Vagina (tissue), 2 donors: ENCODE results near the gene PRPF19. TPM values are rescaled to one million over a fixed set of nuclear protein-coding genes. Genes with fewer than 3 reads are reported as not detected.

ENCODE experiments used
- DNase-seq, 2 donors: peaks; one replicate each; pipeline ENCODE4 v3.0.0-alpha.2; 2017; ENCODE audit errors: extremely low spot score in 2 of 2
- H3K27ac ChIP-seq: fragments of 200-600 bp; sonication (generic); one replicate; pipeline ENCODE4 v1.5.1; 2019
- H3K27me3 ChIP-seq: fragments of 200-600 bp; sonication (generic); one replicate; pipeline ENCODE4 v1.5.1; 2019
- H3K36me3 ChIP-seq, 2 donors: fragments of 200-600 bp; sonication (generic); one replicate each; pipeline ENCODE4 v1.5.1; 2017 to 2019
- H3K4me1 ChIP-seq: fragments of 200-600 bp; sonication (generic); one replicate; pipeline ENCODE4 v1.5.1; 2019
- H3K4me3 ChIP-seq, 2 donors: fragments of 200-600 bp; sonication (generic); 1 replicate in 1 of 2; 2 replicates in 1 of 2; pipeline ENCODE4 v1.5.1; 2016 to 2019
- H3K9me3 ChIP-seq: fragments of 200-600 bp; sonication (generic); one replicate; pipeline ENCODE4 v1.5.1; 2019
- POLR2A ChIP-seq, 2 donors: fragments of 450-650 bp; IDR thresholded peaks; one replicate each; pipeline ENCODE4 v1.6.1; 2017; ENCODE audit warnings: antibody characterized with exemption in 2 of 2, mild to moderate bottlenecking in 2 of 2, moderate library complexity in 2 of 2
- POLR2AphosphoS5 ChIP-seq, 2 donors: sonication (generic); formaldehyde crosslinking; IDR thresholded peaks; one replicate each; pipeline ENCODE4 v1.9.0; 2017; ENCODE audit warnings: antibody characterized with exemption in 2 of 2, mild to moderate bottlenecking in 2 of 2, low read depth in 1 of 2; ENCODE audit not compliant: insufficient read depth in 1 of 2
- intact Hi-C: fragments of 100-400 bp; cut with DNase I; formaldehyde crosslinking; loops from one replicate; pipeline ENCODE4 v1.15.1; 2023
- total RNA-seq: library from RNA; depleted of rRNA; stranded (reverse); fragments of >200 nt; gene quantifications from one replicate; pipeline ENCODE4 v1.2.3, GENCODE V29; 2016
- TF ChIP-seq, protein P1 (sequence below), 3 experiments: fragments of 450-650 bp in 2 of 3; fragments of 200-600 bp in 1 of 3; sonication (generic) in 1 of 3; IDR thresholded peaks; one replicate each; pipeline ENCODE4 v1.5.1; 2017 to 2019; ENCODE audit warnings: antibody characterized with exemption in 3 of 3, mild to moderate bottlenecking in 2 of 3, moderate library complexity in 2 of 3

The PRPF19 gene
- total RNA-seq, 1 donor from 2014 or later, result 54.0 TPM

DNA sequence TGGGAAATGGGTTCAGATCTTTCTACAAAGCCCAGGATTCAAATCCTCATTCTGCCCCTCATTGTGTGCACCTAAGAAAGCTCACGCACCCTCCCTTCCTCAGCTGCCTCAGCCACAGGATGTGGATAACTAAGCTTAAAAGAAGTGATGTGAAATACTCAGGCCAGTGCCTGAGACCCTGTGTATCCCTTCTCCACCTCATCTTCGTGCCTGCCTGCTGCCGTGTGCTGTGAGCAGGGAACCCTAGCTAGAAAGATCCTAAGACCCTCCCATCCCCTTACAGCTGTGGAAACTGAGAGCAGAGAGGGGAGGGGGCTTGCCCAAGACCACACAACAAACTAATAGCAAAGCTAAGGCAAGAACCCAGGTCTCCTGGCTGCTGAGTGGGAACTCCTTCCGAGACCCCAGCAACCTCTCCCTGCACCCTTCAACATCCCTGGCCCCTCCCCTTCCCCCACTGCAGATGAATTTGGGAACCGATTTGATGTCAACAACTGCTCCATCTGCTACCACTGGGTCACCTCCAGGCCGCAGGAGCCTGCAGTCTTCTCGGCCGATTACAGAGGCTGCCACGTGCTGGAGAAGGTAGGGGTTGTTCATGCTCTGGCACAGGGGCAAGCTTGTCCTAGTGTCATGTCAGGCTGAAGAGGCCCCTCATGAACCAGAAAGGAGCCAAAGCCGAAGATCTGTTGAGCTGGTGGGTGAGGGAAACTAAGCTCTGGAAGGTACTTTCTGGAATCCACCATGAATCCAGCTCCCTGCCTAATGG lies 37.5 kb downstream of the PRPF19 start:
- H3K4me1 ChIP-seq, result peaks cover 24% of the 10 kb centered on the region
- TF ChIP-seq, protein P1, sequence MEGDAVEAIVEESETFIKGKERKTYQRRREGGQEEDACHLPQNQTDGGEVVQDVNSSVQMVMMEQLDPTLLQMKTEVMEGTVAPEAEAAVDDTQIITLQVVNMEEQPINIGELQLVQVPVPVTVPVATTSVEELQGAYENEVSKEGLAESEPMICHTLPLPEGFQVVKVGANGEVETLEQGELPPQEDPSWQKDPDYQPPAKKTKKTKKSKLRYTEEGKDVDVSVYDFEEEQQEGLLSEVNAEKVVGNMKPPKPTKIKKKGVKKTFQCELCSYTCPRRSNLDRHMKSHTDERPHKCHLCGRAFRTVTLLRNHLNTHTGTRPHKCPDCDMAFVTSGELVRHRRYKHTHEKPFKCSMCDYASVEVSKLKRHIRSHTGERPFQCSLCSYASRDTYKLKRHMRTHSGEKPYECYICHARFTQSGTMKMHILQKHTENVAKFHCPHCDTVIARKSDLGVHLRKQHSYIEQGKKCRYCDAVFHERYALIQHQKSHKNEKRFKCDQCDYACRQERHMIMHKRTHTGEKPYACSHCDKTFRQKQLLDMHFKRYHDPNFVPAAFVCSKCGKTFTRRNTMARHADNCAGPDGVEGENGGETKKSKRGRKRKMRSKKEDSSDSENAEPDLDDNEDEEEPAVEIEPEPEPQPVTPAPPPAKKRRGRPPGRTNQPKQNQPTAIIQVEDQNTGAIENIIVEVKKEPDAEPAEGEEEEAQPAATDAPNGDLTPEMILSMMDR (IDR thresholded peaks at IDR 0.05), result no peak
- no peak for TF ChIP-seq POLR2AphosphoS5 (IDR thresholded peaks at IDR 0.05; ENCODE audit: insufficient read depth in 1 of 2, low read depth in 1 of 2)
- TF ChIP-seq POLR2A (IDR thresholded peaks at IDR 0.05), result no peak
- no peak overlapping the region for H3K4me3 ChIP-seq
- no peak for DNase-seq
- no peaks in the 10 kb centered on the region for H3K36me3 ChIP-seq
- intact Hi-C loops, result no loop called here
- H3K27ac ChIP-seq, result no peak overlapping the region
- H3K9me3 ChIP-seq, result no peaks in the 10 kb centered on the region
- no peaks in the 10 kb centered on the region for H3K27me3 ChIP-seq

DNA sequence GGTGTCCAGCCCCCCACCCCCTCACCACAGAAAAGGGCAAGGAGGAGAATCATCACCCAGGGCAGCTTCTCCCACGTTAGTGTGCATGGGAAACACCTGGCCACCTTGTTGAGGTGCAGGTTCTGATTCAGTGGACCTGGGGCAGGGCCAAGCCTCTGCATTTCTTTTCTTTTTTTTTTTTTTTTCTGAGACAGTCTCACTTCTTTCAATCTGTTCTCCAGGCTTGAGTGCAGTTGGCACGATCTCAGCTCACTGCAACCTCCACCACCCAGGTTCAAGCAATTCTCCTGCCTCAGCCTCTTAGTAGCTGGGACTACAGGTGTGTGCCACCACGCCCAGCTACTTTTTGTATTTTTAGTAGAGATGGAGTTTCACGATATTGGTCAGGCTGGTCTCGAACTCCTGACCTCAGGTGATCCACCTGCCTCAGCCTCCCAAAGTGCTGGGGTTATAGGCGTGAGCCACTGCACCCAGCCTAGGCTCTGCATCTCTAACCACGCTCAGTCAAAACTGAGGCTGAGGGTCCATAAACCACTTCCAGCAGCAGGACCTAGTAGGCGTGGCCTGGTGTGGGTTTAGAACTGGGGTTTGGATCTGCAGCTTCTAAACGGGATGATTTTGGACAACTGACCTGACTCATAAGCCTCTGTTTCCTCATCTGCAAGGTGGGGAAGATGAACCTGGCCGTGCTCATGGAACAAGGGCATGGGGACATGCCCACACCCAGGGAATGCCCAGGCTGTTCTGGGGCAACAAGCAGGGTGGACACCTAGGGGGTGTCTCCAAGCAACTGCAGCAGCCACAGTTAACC lies 38.3 kb downstream of the PRPF19 start:
- Histone ChIP-seq H3K4me3 (no peak overlapping the region), H3K36me3 (no peaks in the 10 kb centered on the region), H3K27me3 (no peaks in the 10 kb centered on the region), H3K27ac (no peak overlapping the region), H3K4me1 (peaks cover 20% of the 10 kb centered on the region), H3K9me3 (no peaks in the 10 kb centered on the region)
- TF ChIP-seq, protein P1 (IDR thresholded peaks at IDR 0.05), result no peak
- TF ChIP-seq POLR2AphosphoS5 (IDR thresholded peaks at IDR 0.05; ENCODE audit: insufficient read depth in 1 of 2, low read depth in 1 of 2), result no peak
- TF ChIP-seq POLR2A (IDR thresholded peaks at IDR 0.05), result no peak
- DNase-seq, result no peak
- intact Hi-C loops, result no loop called here

DNA sequence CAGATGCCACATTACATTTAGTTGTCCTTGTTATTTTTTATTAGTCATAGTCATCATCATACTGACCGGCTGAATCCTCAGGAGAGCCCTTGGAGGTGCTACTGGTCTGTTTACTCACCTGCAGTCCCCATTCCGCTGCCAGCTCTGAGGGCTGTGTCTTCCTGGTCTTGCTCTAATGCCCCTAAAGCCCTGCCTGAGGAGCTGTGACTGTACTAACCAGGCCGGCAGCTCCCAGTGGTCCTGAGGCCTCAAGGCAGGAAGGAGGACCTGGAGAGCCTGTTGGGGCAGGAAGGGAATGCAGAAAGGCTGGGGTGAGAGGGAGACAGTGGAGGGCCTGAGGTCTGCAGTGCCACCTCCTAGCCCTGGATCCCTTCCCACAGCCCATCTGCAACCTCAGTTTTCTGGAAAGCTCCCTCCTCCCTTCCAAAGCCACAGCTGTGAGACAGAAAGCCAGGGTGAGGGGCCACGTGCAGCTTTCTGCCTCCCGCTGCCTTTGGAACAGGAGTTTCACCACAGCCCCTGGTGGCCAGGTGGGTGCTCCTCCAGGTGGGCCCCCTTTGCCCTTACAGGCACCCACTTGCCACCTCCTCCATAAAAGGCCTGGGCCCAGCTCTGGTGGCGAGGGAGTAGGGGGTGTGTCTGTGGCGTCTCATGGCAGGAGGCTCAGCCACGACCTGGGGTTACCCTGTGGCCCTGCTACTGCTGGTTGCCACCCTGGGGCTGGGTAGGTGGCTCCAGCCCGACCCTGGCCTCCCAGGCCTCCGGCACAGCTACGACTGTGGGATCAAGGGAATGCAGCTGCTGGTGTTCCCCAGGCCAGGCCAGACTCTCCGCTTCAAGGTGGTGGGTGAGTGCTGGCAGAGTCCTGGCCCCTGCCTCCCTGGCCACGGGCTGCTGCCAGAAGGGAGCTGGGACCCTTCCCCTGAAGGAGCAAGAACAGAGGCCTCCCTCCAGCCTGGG lies 39.2 kb downstream of the PRPF19 start, which contains the start of gene ZP1:
ZP1 (plus strand) TSS at position 632 of the 960 bp plus-strand sequence; CDS start at position 652, 20 bp downstream.
- no peak for DNase-seq

DNA sequence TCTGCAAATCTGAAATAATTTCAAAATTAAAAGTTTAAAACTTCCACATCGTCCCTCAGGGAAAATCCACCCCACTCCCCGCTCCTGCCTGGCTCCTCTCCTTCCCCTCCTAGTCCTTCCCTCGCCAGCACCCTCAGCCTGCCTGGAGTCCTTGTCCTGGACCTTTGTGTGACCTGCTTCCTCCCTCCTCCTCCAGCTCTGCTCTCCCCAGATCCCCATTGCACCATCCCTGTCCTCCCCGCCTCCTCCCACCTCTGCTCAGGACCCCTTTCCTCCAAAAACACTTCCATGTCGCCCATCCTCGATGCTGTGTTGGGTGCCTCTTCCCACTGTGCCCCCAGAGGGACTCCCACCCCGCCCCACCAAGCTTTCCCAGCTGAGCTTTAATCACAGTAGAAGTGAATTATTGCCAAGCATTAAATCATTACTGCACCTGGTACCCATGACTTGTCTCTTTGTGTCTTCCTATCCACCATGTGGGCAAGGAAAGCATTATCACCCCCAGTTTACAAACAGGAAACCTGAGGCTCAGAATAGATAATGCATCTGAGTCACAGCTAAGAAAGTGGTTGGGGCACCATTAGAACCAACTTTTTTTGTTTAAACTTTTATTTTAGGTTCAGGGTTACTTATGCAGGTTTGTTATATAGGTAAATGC lies 41.4 kb downstream of the PRPF19 start:
- H3K9me3 ChIP-seq, result no peaks in the 10 kb centered on the region
- DNase-seq, result no peak
- no peak overlapping the region for H3K4me3 ChIP-seq
- TF ChIP-seq, protein P1 (IDR thresholded peaks at IDR 0.05), result no peak
- TF ChIP-seq POLR2AphosphoS5 (IDR thresholded peaks at IDR 0.05; ENCODE audit: insufficient read depth in 1 of 2, low read depth in 1 of 2), result no peak
- no peak for TF ChIP-seq POLR2A (IDR thresholded peaks at IDR 0.05)
- H3K36me3 ChIP-seq, result no peaks in the 10 kb centered on the region
- intact Hi-C loops, result no loop called here
- no peaks in the 10 kb centered on the region for H3K27me3 ChIP-seq
- no peak overlapping the region for H3K27ac ChIP-seq
- no peaks in the 10 kb centered on the region for H3K4me1 ChIP-seq

More for the DNA sequence above, 39.2 kb downstream of the PRPF19 start, which contains the start of gene ZP1:
- TF ChIP-seq POLR2AphosphoS5 (IDR thresholded peaks at IDR 0.05; ENCODE audit: insufficient read depth in 1 of 2, low read depth in 1 of 2) (no peak), POLR2A (IDR thresholded peaks at IDR 0.05) (no peak)
- TF ChIP-seq, protein P1 (IDR thresholded peaks at IDR 0.05), result no peak
- Histone ChIP-seq H3K4me1 (peaks cover 12% of the 10 kb centered on the region), H3K9me3 (no peaks in the 10 kb centered on the region), H3K36me3 (no peaks in the 10 kb centered on the region), H3K4me3 (no peak within 1 kb of the TSS), H3K27ac (no peak within 1 kb of the TSS), H3K27me3 (no peaks in the 10 kb centered on the region)
- intact Hi-C loops, result no loop called here
